Stimulated activated memory B cell treated with anti-CD40 and anti-IgM and Interleukin-4, amounts not matched to agents 10 μg/mL and 1 μg/mL and 100 μg/mL, for 72 hours (primary cell): ENCODE data around the gene TNIP3.
"Not testable (repeated sequence)": the region's sequence is repeated elsewhere in the genome, so short reads cannot be mapped to it uniquely, and the experiment has no call there.

Experiments used
- ATAC-seq: fragments of 150-1000 bp; cut with Tn5 transposase; 2 replicates; pipeline ENCODE4 v1.10.0; 2021
- H3K27ac Mint-ChIP-seq: one replicate; pipeline ENCODE4 v1.8.0; 2022; ENCODE audit warnings: mild to moderate bottlenecking, mixed read lengths
- H3K27me3 Mint-ChIP-seq: one replicate; pipeline ENCODE4 v1.8.0; 2022; ENCODE audit warnings: mixed read lengths
- H3K36me3 Mint-ChIP-seq: one replicate; pipeline ENCODE4 v1.8.0; 2022; ENCODE audit warnings: mixed read lengths
- H3K4me1 Mint-ChIP-seq: one replicate; pipeline ENCODE4 v1.8.0; 2022; ENCODE audit warnings: mixed read lengths
- H3K4me3 Mint-ChIP-seq: one replicate; pipeline ENCODE4 v1.8.0; 2022; ENCODE audit warnings: mild to moderate bottlenecking, moderate library complexity, mixed read lengths
- H3K9me3 Mint-ChIP-seq: one replicate; pipeline ENCODE4 v1.8.0; 2022; ENCODE audit warnings: mixed read lengths

Gene TNIP3

GRCh38 chr4:121187206-121187605 is 23.1 kb upstream of the TNIP3 start:
- peaks cover 14% of the 10 kb centered on the region for H3K4me1 Mint-ChIP-seq
- no peak overlapping the region for H3K27ac Mint-ChIP-seq

GRCh38 chr4:121185960-121186359 is 21.8 kb upstream of the TNIP3 start:
- H3K27ac Mint-ChIP-seq: no peak overlapping the region
- H3K27me3 Mint-ChIP-seq: no peaks in the 10 kb centered on the region
- no peaks in the 10 kb centered on the region for H3K36me3 Mint-ChIP-seq
- peaks cover 14% of the 10 kb centered on the region for H3K4me1 Mint-ChIP-seq
- H3K9me3 Mint-ChIP-seq: no peaks in the 10 kb centered on the region
- no peak overlapping the region for H3K4me3 Mint-ChIP-seq
- peak; percentile 83 for ATAC-seq

More at GRCh38 chr4:121187206-121187605, 23.1 kb upstream of the TNIP3 start:
- Mint-ChIP-seq H3K4me3 (no peak overlapping the region), H3K36me3 (no peaks in the 10 kb centered on the region), H3K9me3 (no peaks in the 10 kb centered on the region), H3K27me3 (no peaks in the 10 kb centered on the region)
- no peak for ATAC-seq

- no peaks in the 10 kb centered on the region for H3K36me3 Mint-ChIP-seq
- H3K27ac Mint-ChIP-seq: no peak overlapping the region
- peaks cover 7% of the 10 kb centered on the region for H3K4me1 Mint-ChIP-seq
- no peak for ATAC-seq
- H3K4me3 Mint-ChIP-seq: no peak overlapping the region
- H3K9me3 Mint-ChIP-seq: peaks cover 2% of the 10 kb centered on the region
- H3K27me3 Mint-ChIP-seq: no peaks in the 10 kb centered on the region
Observed at GRCh38 chr4:121183989-121184388, 19.9 kb upstream of the TNIP3 start.

GRCh38 chr4:121183361-121183760 is 19.2 kb upstream of the TNIP3 start:
- H3K9me3 Mint-ChIP-seq: peaks cover 2% of the 10 kb centered on the region
- H3K27me3 Mint-ChIP-seq: no peaks in the 10 kb centered on the region
- no peaks in the 10 kb centered on the region for H3K36me3 Mint-ChIP-seq
- no peak overlapping the region for H3K27ac Mint-ChIP-seq
- no peak for ATAC-seq
- H3K4me3 Mint-ChIP-seq: no peak overlapping the region
- H3K4me1 Mint-ChIP-seq: peaks cover 7% of the 10 kb centered on the region

GRCh38 chr4:121182296-121182695 is 18.2 kb upstream of the TNIP3 start:
- no peaks in the 10 kb centered on the region for H3K27me3 Mint-ChIP-seq

GRCh38 chr4:121181493-121181892 is 17.4 kb upstream of the TNIP3 start:
- peaks cover 2% of the 10 kb centered on the region for H3K9me3 Mint-ChIP-seq
- no peaks in the 10 kb centered on the region for H3K36me3 Mint-ChIP-seq
- H3K4me1 Mint-ChIP-seq: peaks cover 7% of the 10 kb centered on the region
- no peak overlapping the region for H3K4me3 Mint-ChIP-seq
- H3K27me3 Mint-ChIP-seq: no peaks in the 10 kb centered on the region
- ATAC-seq: no peak
- no peak overlapping the region for H3K27ac Mint-ChIP-seq

More at GRCh38 chr4:121182296-121182695, 18.2 kb upstream of the TNIP3 start:
- peak overlapping the region; percentile 3 for H3K4me3 Mint-ChIP-seq
- H3K27ac Mint-ChIP-seq: no peak overlapping the region
- peaks cover 7% of the 10 kb centered on the region for H3K4me1 Mint-ChIP-seq
- peaks cover 2% of the 10 kb centered on the region for H3K9me3 Mint-ChIP-seq
- ATAC-seq: no peak
- H3K36me3 Mint-ChIP-seq: no peaks in the 10 kb centered on the region

- ATAC-seq: peak; percentile 10
- Mint-ChIP-seq H3K4me1 (no peaks in the 10 kb centered on the region), H3K9me3 (peaks cover 2% of the 10 kb centered on the region), H3K27me3 (no peaks in the 10 kb centered on the region), H3K4me3 (no peak overlapping the region), H3K27ac (no peak overlapping the region), H3K36me3 (no peaks in the 10 kb centered on the region)
Observed at GRCh38 chr4:121180558-121180957, 16.4 kb upstream of the TNIP3 start.

GRCh38 chr4:121177246-121178137 is 13.4 kb upstream of the TNIP3 start:
- no peak for ATAC-seq
- Mint-ChIP-seq H3K36me3 (no peaks in the 10 kb centered on the region), H3K4me1 (no peaks in the 10 kb centered on the region), H3K9me3 (peaks cover 2% of the 10 kb centered on the region), H3K27me3 (no peaks in the 10 kb centered on the region), H3K4me3 (no peak overlapping the region), H3K27ac (no peak overlapping the region)

GRCh38 chr4:121176082-121176934 is 12.2 kb upstream of the TNIP3 start:
- Mint-ChIP-seq H3K4me3 (no peak overlapping the region), H3K9me3 (peaks cover 2% of the 10 kb centered on the region), H3K27me3 (no peaks in the 10 kb centered on the region), H3K36me3 (no peaks in the 10 kb centered on the region), H3K4me1 (no peaks in the 10 kb centered on the region), H3K27ac (no peak overlapping the region)
- no peak for ATAC-seq

GRCh38 chr4:121171477-121171876 is 7.4 kb upstream of the TNIP3 start:
- H3K36me3 Mint-ChIP-seq, ATAC-seq, H3K27ac Mint-ChIP-seq, H3K9me3 Mint-ChIP-seq, H3K27me3 Mint-ChIP-seq, H3K4me3 Mint-ChIP-seq: not testable (repeated sequence)
- H3K4me1 Mint-ChIP-seq: peaks cover 15% of the 10 kb centered on the region

- H3K27me3 Mint-ChIP-seq: no peaks in the 10 kb centered on the region
- H3K4me3 Mint-ChIP-seq: no peak overlapping the region
- ATAC-seq: peak; percentile 86
- peak overlapping the region; percentile 50 for H3K27ac Mint-ChIP-seq
- no peaks in the 10 kb centered on the region for H3K9me3 Mint-ChIP-seq
- peaks cover 15% of the 10 kb centered on the region for H3K4me1 Mint-ChIP-seq
- no peaks in the 10 kb centered on the region for H3K36me3 Mint-ChIP-seq
Observed at GRCh38 chr4:121168446-121169281, 4.5 kb upstream of the TNIP3 start.

GRCh38 chr4:121166976-121167375 is 2.9 kb upstream of the TNIP3 start:
- Mint-ChIP-seq H3K36me3 (no peaks in the 10 kb centered on the region), H3K4me3 (no peak overlapping the region), H3K27me3 (no peaks in the 10 kb centered on the region), H3K27ac (no peak overlapping the region), H3K4me1 (peaks cover 15% of the 10 kb centered on the region), H3K9me3 (no peaks in the 10 kb centered on the region)
- no peak for ATAC-seq

- Mint-ChIP-seq H3K27ac (no peak overlapping the region), H3K9me3 (no peaks in the 10 kb centered on the region), H3K4me1 (peaks cover 15% of the 10 kb centered on the region), H3K36me3 (no peaks in the 10 kb centered on the region), H3K27me3 (no peaks in the 10 kb centered on the region), H3K4me3 (no peak overlapping the region)
- no peak for ATAC-seq
Observed at GRCh38 chr4:121165206-121165605, 1.1 kb upstream of the TNIP3 start.

GRCh38 chr4:121156822-121157769 is 7.0 kb downstream of the TNIP3 start:
- Mint-ChIP-seq H3K4me1 (peaks cover 8% of the 10 kb centered on the region), H3K27ac (no peak overlapping the region), H3K4me3 (no peak overlapping the region), H3K9me3 (no peaks in the 10 kb centered on the region), H3K36me3 (no peaks in the 10 kb centered on the region), H3K27me3 (peaks cover 14% of the 10 kb centered on the region)
- peak; percentile 20 for ATAC-seq
